GM19193 (cell line): ENCODE results near the gene RHOBTB3.

Source experiments
- POLR2A ChIP-seq: IDR thresholded peaks from 4 replicates; pipeline ENCODE4 v1.6.1; 2011; ENCODE audit not compliant: insufficient read depth, insufficient read length; ENCODE audit errors: extremely low read depth

RHOBTB3 gene

DNA sequence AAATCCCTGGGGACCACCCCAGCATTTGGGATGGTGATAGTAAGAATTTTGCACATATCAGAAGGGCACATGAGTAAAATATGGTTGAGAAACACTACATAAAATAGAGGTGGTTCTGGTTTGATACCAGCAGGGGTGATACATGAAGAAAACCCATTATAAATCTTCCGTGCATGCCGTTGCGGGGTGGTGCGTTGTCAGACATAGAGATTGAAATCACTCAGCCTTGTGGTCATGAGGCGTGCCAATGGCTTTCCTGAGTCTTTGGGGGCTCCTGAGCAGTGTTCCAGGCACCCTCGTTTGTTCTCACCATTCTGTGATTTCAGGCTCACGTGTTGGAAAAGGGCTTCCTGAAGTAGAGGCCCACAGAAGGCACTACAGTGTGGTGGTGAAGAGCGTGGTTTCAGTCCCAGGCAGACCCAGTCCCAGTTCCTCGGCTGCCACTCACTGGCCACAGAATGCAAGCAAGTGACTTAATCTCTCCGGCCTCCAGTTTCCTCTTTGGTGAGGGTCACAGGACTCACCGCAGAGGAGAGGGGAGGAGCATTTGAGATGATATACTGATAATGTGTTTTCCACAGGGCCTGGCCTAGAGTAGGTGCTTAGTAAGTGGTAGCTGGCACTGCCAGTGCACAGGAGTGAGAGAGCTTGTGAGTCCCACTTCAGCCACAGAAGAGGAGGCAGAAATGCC is 111.9 kb downstream of the RHOBTB3 start:
- no peak for TF ChIP-seq POLR2A

DNA sequence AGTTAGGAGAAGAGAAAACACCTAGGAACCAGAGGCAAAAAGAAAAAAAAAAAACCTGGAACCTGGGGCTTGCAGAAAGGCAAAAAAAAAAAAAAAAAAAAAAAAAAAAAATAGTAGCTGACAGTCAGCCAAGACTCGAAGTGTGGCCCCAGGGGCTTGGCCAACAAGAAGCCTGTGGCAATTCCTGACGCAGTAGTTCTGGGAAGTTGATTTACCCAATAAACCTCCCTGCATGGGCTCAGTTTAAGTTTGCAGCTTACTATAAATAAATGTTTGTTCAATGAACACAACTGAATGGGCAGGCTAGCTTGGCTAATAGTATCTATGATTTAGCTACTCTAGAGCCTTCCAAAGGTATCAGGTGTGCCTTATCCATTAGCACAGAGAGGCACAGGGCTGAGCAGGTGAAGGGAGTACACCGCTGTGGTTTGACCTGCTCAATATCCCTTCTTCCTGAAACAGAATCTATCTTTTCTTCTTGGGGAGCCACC is 112.6 kb downstream of the RHOBTB3 start:
- no peak for TF ChIP-seq POLR2A

DNA sequence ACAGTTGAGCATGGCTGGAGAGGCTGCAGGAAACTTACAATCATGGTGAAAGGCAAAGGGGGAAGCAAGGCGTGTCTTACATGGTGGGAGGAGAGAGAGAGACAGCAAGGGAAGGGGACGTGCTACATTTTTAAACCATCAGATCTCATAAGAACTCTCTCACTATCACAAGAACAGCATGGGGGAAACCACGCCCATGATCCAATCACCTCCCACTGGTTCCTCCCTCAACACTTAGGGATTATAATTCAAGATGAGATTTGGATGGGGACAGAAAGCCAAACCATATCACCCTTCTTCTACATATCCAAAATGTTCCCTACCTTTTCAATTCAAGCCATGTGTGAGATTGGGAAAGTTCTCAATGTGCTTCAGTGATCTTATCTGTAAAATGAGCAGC is 114.3 kb downstream of the RHOBTB3 start:
- no peak for TF ChIP-seq POLR2A
